GM19035 (cell line): ENCODE data around the gene ARNT2.

ENCODE experiments used
- ATAC-seq: cut with Tn5 transposase; IDR thresholded peaks from one replicate; pipeline ENCODE4 v1.9.1; 2021; ENCODE audit not compliant: unreplicated experiment

ARNT2 gene

DNA sequence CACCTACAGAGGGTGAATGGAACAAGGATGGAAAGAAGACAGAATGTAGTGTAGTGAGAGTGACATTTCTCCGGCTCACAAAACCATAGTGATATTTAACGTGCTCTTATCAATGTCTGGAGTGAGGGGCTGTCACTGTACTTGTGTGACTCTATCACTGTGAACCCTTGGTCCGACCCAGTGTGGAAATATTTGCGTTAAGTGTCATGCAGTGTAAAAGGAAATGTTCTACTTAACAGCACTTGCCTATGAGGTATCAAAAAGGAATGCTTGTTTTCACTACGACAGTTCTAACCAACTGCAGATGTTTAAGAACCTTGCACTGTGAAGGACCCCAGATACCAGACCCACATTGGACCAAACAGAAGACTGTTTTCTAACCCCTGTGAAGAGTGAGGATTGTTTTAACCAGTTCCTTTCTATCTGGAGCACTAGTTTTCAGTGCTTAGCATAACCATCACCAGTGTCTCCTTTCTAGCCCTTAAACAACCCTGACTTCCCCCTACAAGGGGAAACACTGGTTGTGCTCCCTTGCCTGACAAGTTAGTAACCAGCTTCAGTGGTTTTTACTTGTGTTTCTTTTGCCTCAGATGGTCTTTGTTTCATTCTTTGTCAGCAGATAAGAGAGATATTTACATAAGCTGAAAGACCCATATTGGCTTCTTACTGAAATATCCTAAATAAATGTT, 146.2 kb downstream of the ARNT2 start:
- no peak for ATAC-seq

DNA sequence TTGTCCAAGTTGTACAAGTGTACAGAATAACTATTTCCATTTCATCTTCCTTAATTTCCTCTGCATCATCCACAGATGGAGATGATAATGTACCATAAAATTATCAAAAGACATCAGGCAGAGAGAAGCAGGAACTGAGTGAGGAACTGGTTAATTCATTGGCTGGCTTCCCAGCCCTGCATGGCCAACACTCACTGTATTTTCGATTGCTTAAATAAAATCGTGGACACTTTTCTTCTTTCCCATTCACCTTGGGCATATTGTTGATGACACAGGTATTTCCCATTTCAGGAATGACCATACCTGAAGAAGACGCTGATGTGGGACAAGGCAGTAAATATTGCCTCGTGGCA, 146.7 kb downstream of the ARNT2 start:
- no peak for ATAC-seq

DNA sequence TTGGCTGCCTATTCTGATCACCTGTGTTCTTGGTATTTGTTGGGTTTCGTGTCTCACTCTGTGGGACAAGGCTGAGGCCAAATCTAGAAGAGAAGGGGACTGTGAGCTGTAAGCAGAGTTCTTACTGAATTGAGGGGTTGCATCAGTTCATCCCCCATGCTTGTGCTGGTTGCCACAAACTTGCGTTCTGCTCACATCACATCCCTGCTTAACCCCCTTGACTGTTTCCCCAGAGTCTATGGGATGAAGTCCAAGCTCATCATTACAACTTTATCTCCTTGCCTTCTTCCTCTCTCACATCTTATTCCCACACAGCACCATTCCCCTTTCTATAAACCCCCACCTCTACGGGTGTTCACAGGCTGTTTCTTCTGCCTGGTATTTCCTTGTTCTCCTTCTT, 147.2 kb downstream of the ARNT2 start:
- ATAC-seq, result no peak

GRCh38 chr15:80554560-80554959, 150.4 kb downstream of the ARNT2 start:
- no peak for ATAC-seq

- no peak for ATAC-seq
Observed at GRCh38 chr15:80556694-80557367, 152.6 kb downstream of the ARNT2 start.

- no peak for ATAC-seq
Observed at GRCh38 chr15:80557441-80558234, 153.5 kb downstream of the ARNT2 start.

GRCh38 chr15:80558631-80559319, 154.6 kb downstream of the ARNT2 start:
- no peak for ATAC-seq

DNA sequence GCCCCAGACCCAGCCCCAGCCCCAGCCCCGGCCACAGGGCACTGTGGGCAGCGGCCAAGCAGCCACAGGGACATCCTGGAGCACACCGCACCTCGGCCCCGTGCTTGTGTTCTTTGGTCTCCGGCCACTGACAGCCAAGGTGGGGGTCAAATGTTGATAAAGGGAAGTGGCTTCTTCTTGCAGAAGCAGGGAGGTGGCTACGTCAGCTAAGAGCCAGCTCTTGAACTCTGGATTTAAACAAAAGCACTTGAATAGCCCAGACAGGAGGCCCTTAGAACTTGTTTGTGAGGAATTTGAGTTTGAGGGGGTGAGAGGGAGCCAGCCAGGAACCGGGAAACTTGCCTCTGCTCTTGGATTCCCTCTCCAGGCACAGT, 155.1 kb downstream of the ARNT2 start:
- no peak for ATAC-seq

- no peak for ATAC-seq
Observed at GRCh38 chr15:80559761-80560160, 155.6 kb downstream of the ARNT2 start.

GRCh38 chr15:80560601-80561400, 156.6 kb downstream of the ARNT2 start:
- no peak for ATAC-seq

- ATAC-seq, result no peak
Observed at GRCh38 chr15:80561500-80561899, 157.3 kb downstream of the ARNT2 start.

GRCh38 chr15:80562033-80562432, 157.9 kb downstream of the ARNT2 start:
- no peak for ATAC-seq

DNA sequence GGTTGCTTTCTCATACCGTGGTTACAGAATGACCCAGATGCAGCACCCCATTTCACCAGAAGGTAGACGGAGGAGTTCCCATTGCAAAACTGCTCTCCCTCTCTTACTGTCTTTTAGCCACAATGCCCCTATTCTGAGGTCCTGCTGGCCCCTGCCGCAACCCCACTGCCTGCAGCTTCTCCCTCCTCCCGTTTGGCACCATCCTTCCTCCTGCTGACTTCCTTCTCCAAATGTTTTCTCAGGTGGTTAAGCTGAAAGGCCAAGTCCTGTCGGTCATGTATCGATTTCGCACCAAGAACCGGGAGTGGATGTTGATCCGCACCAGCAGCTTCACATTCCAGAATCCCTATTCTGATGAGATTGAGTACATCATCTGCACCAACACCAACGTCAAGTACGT, 158.7 kb downstream of the ARNT2 start:
- ATAC-seq, result no peak

DNA sequence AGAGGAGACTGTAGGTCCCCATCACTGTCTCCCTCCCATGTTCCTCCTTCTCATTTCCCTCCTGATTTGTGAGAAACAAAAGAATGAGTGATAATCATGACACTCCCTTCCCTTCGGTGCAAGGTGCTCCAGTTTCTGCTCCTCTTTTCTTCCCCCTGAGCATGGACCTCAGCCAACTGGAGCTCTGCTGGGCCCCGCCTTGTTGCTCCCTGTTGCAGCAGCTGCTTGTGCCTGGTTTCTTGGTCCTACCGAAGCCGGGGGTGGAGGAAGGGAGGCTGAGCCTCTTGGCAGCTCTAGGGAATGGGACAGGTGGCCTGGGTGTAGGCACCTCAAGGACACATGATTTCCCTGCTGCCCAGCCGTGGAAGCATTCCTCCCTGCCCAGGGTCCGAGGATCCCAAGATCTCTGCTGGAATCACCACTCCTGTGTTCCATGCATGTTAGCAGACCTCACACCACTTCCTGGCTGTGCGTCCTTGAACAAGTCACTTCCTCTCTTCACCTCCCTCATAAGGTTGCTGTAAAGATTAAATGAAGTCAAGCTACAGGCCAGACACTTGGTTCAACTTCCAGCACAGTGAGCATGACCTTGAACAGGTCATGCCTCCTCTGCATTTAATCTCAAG, 159.3 kb downstream of the ARNT2 start:
- ATAC-seq, result no peak

DNA sequence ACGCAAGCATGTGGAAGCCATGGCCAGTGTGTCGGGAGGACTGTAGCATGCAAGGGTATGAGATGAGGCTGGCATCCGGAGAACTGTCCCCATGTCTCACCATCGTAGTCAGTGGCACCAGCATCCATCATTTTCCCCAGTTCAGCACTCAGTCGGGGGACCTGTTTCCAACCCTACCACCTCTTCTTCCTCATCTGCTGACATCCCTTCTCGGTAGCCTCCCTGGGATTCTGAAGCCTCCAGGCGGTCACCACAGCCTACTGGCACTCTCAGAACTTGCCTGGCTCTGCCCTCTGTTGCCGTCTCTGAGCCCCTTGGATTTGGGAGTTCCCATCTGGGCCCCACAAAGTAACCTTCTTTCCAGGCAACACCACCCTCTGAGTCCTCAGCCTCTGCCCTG, 159.9 kb downstream of the ARNT2 start:
- no peak for ATAC-seq

DNA sequence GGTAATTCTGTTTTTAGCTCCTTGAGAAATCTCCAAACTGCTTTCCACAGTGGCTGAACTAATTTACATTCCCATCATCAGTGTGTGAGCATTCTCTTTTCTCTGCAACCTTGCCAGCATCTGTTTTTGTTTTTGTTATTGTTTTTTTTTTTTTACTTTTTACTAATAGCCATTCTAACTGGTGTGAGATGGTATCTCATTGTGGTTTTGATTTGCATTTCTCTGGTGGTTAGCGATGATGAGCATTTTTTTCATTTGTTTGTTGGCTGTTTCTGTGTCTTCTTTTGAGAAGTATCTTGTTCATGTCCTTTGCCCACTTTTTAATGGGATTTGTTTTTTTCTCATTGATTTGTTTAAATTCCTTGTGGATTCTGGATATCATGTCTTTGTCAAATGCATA, 161.2 kb downstream of the ARNT2 start:
- no peak for ATAC-seq

GRCh38 chr15:80565988-80566387, 161.8 kb downstream of the ARNT2 start:
- no peak for ATAC-seq

- ATAC-seq, result no peak
Observed at GRCh38 chr15:80567721-80568157, 163.6 kb downstream of the ARNT2 start.

DNA sequence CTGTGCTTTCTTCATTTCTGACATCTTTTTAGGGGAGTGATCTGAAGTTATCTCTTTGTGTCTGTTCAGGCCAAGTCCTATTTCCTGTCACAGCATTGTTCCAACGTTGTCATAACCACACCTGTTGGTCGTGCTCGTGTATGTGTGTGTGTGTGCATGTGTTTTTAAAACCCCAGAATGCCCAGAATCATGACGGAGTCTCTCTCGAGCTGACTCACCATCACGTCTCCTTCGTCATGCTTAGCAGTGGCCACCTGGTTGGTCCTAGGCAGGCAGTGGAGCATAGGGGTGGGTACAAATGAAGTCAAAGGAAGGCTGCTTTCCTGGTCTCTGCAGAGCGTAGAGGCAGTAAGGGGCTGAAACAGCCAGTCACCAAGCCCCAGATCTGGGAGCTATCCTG, 164.1 kb downstream of the ARNT2 start:
- no peak for ATAC-seq

DNA sequence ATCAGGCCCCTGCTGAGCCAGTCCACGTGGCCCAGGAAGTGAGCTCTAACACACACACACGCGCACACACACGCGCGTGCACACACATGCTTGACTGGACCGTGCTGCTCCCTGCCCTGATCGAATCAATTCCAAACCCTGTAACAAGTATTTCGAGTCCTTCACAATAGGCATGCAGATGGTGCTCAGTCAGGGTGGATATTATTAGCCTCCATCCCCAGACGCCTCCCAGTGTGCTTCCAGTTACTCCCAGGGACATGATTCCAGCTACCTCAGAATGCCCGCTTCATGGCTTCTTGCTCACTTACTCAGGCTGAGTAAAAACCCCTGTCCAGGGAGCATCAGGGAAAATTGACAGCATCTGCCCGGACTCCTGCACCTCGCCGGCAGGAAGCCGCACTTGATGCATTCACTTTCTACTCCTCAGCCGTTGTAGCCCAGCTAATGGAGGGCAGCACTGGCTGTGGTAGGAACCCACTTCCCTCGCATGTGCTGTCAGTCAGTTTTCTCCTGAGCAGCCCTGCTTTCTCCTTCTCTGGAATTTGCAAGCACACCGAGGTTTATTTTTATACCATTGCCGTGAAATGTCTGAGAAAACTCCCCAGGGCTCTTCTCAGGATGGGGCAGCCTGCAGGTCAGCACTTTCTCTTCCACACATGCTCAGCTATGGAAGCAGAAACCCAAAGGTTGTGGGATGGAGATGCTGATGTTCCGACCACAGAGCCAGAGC, 164.9 kb downstream of the ARNT2 start:
- ATAC-seq, result no peak
